ENCODE results near the gene STEAP2. TPM values are rescaled to one million over a fixed set of nuclear protein-coding genes. Genes with fewer than 3 reads are reported as not detected.
"Not testable (repeated sequence)": the region's sequence is repeated elsewhere in the genome, so short reads cannot be mapped to it uniquely, and the experiment has no call there.

Gene STEAP2
- total RNA-seq, 1 donor from 2014 or later = 3.3 TPM

DNA sequence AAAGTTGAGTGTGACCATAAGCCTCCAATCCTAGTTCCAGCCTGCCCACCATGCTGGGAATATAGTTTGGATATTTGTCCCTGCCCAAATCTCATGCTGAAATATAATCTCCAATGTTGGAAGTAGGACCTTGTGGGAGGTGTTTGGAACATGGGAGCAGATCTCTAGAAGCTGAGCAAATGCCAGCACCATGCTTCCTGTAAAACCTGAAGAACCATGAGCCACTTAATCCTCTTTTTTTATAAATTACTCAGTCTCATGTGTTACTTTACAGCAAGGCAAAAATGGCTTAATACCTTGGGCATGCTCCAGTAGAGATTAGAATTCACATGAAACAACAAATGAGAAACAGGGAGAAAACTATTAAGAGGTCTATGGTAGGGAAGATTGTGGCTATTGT, 30.1 kb upstream of the STEAP2 start:
- Mint-ChIP-seq H3K4me3 (no peak overlapping the region), H3K9me3 (no peaks in the 10 kb centered on the region), H3K27ac (no peak overlapping the region), H3K4me1 (ENCODE audit: unreplicated experiment) (no peaks in the 10 kb centered on the region), H3K36me3 (no peaks in the 10 kb centered on the region), H3K27me3 (no peaks in the 10 kb centered on the region)
- TF ChIP-seq, protein P1, sequence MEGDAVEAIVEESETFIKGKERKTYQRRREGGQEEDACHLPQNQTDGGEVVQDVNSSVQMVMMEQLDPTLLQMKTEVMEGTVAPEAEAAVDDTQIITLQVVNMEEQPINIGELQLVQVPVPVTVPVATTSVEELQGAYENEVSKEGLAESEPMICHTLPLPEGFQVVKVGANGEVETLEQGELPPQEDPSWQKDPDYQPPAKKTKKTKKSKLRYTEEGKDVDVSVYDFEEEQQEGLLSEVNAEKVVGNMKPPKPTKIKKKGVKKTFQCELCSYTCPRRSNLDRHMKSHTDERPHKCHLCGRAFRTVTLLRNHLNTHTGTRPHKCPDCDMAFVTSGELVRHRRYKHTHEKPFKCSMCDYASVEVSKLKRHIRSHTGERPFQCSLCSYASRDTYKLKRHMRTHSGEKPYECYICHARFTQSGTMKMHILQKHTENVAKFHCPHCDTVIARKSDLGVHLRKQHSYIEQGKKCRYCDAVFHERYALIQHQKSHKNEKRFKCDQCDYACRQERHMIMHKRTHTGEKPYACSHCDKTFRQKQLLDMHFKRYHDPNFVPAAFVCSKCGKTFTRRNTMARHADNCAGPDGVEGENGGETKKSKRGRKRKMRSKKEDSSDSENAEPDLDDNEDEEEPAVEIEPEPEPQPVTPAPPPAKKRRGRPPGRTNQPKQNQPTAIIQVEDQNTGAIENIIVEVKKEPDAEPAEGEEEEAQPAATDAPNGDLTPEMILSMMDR (conservative IDR thresholded peaks at IDR 0.05) = no peak
- DNase-seq (ENCODE audit: extremely low spot score, unreplicated experiment) = no peak

DNA sequence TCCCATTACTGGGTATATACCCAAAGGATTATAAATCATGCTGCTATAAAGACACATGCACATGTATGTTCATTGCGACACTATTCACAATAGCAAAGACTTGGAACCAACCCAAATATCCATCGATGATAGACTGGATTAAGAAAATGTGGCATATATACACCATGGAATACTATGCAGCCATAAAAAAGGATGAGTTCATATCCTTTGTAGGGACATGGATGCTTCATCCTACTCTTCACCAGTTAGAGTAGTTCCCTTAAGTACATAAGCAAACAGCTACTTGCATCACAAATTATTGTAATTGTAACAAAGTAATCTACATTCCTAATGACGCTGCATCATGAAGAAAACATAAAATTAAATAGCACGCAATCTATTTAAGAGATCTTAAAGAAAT, 25.2 kb upstream of the STEAP2 start:
- not testable (repeated sequence) for H3K4me3 Mint-ChIP-seq; H3K4me1 Mint-ChIP-seq (ENCODE audit: unreplicated experiment); DNase-seq (ENCODE audit: extremely low spot score, unreplicated experiment); H3K27me3 Mint-ChIP-seq; H3K36me3 Mint-ChIP-seq; H3K27ac Mint-ChIP-seq; H3K9me3 Mint-ChIP-seq

DNA sequence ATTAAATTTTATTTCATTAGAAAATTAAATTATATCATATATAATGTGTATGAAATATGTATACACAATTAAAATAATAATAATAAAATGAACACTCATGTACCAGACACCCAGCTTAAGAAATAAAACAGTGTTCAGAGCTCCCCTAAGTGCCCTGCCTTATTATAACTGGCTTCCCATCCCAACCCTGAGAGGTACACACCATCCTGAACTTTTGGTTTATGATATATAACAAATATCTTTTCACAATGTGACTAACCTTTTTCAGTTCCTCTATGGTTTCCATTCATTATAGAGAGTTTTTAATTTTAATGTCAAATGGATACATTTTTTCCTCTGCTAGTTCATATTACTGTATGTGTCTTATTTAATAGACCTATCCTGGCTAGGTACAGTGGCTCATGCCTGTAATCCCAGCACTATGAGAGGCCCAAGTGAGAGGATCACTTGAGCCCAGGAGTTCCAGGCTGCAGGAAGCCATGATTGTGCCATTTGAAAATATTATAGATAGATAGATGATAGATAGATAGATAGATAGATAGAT, 24.0 kb upstream of the STEAP2 start:
- no peak overlapping the region for H3K27ac Mint-ChIP-seq
- H3K4me1 Mint-ChIP-seq (ENCODE audit: unreplicated experiment) = no peaks in the 10 kb centered on the region
- H3K9me3 Mint-ChIP-seq = no peaks in the 10 kb centered on the region
- no peak for DNase-seq (ENCODE audit: extremely low spot score, unreplicated experiment)
- no peaks in the 10 kb centered on the region for H3K36me3 Mint-ChIP-seq
- TF ChIP-seq, protein P1 (conservative IDR thresholded peaks at IDR 0.05) = no peak
- no peaks in the 10 kb centered on the region for H3K27me3 Mint-ChIP-seq
- no peak overlapping the region for H3K4me3 Mint-ChIP-seq

DNA sequence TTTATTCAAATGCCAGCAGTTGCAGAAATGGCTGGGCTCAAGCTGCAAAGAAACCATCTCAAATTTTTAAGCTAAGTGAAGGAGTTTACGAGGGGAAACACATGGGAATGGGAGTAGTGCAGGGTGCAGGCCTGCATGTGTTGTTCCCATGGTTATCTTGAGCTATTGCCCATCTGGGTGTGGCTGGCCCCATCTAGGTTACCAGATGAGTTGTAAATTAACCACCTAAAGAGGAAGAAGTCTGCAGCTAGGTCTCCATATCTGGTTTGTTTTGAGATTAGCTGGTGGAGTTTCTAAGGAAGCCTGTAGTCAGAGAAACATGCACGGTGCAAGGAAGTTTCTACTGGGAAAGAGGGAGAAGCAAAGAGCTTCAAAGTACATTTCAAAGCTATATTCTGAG, 23.3 kb upstream of the STEAP2 start:
- Mint-ChIP-seq H3K36me3 (no peaks in the 10 kb centered on the region), H3K27ac (no peak overlapping the region), H3K4me3 (no peak overlapping the region), H3K27me3 (no peaks in the 10 kb centered on the region), H3K4me1 (ENCODE audit: unreplicated experiment) (no peaks in the 10 kb centered on the region), H3K9me3 (no peaks in the 10 kb centered on the region)
- no peak for DNase-seq (ENCODE audit: extremely low spot score, unreplicated experiment)
- TF ChIP-seq, protein P1 (conservative IDR thresholded peaks at IDR 0.05) = no peak

DNA sequence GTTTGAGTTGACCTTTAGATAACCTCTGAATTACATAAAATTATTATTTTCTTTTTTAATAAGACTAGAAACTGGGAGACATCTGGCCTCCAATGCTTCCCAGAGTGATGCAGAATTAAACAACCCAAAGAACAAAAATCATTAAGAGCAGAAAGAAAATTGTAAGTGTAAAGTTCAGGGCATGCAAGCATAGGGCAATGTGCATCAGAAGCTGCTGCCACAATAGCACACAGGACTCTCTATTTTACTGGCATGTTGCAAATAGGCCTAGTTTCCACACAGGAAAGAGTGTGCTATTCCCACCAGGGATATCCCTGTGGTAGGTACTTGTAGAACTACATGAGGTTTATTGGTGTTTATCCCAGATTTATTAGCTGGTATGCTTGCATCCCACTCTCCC, 20.5 kb upstream of the STEAP2 start:
- Mint-ChIP-seq H3K27me3 (no peaks in the 10 kb centered on the region), H3K4me3 (no peak overlapping the region), H3K36me3 (no peaks in the 10 kb centered on the region), H3K27ac (no peak overlapping the region), H3K4me1 (ENCODE audit: unreplicated experiment) (no peaks in the 10 kb centered on the region), H3K9me3 (no peaks in the 10 kb centered on the region)
- TF ChIP-seq, protein P1 (conservative IDR thresholded peaks at IDR 0.05) = no peak
- DNase-seq (ENCODE audit: extremely low spot score, unreplicated experiment) = no peak

DNA sequence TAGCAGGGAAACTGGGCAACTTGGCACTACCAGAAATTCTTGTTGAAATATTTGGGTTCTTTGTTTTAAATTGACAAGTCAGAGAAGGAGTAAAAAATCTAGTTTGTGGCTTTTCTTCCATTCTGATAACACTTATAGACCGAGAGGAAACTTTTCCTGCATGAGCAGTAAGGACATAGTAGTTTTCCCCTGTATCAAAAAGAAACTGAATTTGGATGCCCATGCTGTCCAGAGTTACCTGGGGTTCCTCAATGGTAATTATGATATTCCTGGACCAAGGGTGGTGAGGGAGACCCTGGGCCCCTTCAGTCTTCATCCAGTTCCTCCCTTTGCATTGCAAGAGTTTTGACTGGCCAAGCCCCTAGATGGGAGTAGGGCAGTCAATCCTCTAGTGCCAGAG, 19.9 kb upstream of the STEAP2 start:
- Mint-ChIP-seq H3K4me3 (no peak overlapping the region), H3K27me3 (no peaks in the 10 kb centered on the region), H3K4me1 (ENCODE audit: unreplicated experiment) (no peaks in the 10 kb centered on the region), H3K9me3 (no peaks in the 10 kb centered on the region), H3K36me3 (no peaks in the 10 kb centered on the region), H3K27ac (no peak overlapping the region)
- TF ChIP-seq, protein P1 (conservative IDR thresholded peaks at IDR 0.05) = no peak
- DNase-seq (ENCODE audit: extremely low spot score, unreplicated experiment) = no peak

All from type B pancreatic cell (in vitro differentiated cells).